GM18870 (cell line): Measurements from ENCODE around the gene CNTN3.

Experiments
- ATAC-seq: cut with Tn5 transposase; IDR thresholded peaks from one replicate; pipeline ENCODE4 v1.9.1; 2021; ENCODE audit warnings: moderate library complexity; ENCODE audit not compliant: unreplicated experiment

The CNTN3 gene

DNA sequence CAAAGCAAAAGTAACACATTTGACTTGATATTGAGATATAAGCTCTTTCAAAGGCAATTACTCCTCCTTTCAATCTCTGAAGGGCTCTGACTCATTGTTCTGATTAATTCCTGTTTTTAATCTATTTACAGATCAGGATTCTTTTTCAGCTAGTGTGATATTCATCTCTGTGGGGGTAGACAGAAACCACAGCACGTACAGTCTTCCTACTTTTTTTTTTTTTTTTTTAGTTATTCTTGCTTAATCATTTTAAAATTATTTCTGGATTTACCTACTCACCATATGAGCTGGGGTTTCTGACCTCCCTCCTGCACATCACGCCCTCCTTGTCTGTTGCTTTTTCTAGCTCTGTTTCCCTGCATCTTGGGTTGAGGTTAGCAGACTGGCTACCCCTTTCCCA is 1.4 kb downstream of the CNTN3 start:
- ATAC-seq = no peak

DNA sequence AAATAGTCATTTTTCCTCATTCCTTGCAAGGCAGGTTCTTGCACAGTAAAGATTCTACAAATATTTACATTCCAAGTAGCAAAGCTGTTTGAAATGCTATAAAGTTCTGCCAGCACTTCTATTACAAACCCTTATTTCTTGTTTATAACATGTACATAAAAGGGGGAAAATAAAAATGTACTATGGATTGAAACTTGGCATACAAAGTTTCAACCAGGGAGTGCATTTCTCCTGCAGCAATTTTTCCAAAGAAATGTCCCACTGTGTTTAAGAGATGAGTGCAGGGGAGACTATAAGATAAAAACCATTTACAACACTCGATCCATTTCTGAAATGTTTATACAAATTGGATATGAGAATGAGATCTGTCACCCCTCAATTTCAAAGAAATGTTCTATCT is 3.3 kb downstream of the CNTN3 start:
- ATAC-seq = no peak

DNA sequence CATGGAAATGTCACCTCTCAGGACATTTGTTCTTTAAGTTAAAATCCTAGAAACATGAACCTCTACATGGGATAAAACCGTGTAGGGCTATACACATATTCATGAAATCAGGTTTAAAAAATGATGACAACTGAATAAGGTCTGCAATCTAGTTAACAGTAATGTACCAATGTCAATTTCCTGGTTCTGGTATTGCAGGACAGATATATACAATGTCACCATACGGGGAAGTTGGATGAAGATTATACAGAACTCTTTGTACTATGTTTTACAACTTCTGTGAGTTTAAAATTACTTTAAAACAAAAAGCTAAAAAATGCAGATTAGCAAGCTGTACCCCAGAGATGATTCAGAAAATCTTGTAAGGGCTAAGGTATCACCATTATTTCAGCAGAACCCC is 6.7 kb downstream of the CNTN3 start:
- ATAC-seq = no peak

DNA sequence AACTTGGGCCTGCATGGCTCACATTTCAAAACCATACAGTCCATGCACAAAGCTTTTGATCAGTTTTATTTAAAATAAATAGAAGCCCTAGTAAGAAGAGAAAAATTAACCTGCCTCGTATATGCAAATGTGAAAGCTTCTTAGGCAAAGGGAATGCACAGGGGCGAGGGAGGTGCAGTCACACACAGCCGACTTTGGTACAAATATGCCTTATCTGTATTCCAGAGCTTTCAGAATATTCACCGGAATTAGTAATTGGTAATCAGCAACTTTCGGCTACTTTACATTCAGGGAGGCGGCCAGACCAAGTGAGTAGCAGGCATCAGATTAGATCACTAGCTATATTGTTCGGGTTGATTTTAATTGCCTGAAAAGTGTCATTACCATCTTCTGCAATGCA is 7.5 kb downstream of the CNTN3 start:
- no peak for ATAC-seq

DNA sequence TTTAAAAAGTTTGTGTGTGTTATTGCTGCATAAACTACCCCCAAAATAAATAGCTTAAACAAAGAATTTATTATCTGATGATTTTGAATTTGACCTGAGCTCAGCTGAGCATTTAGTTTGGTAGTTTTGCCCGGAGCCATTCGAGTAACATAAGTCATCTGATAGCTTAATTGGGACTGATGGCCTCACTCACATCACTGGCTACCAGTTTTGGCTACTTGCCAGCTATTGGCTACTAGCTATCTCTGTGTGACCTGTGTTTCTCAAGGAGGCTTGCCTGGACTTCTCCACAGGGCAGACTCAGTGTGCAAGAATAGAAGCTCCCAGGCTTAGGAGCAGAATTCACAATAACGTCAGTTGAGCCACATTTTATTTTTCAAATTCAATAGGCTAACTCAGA is 9.0 kb downstream of the CNTN3 start:
- ATAC-seq = no peak

DNA sequence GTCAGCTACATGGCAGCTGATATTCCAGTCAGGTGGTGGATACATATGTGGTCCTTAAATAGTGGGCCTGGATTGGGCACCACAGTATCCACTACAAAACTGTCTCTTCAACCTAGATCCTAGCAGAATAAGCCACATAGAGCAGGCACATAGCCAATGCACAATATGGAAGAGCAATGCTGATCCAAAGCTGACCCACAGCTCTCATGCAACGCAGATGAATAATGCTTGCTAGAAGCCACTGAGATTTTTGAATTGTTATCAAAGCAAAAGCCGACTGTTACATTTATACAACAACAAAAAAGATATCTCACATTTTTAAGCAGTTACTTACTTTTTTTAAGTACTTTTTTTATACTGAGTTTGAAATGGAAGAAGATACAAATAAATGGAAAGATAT is 11.2 kb downstream of the CNTN3 start:
- no peak for ATAC-seq

DNA sequence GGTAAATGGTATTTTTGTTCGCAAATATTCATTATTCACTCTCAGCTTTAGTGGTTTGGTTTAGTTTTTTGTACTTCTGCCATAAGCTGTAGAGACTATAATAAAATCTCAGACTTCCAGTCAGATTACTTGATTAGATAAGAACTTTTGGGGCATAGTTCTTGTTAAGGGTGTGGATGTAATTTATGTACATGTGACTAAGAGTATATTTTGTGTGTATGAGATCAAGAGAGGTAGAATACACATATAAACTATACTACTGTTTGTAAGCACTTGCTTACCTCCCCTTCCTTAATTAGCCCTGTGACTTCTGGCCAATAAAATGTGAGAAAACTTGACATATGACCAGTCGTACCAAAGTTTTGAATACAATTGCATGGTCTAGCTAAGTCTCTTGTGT is 12.0 kb downstream of the CNTN3 start:
- no peak for ATAC-seq

DNA sequence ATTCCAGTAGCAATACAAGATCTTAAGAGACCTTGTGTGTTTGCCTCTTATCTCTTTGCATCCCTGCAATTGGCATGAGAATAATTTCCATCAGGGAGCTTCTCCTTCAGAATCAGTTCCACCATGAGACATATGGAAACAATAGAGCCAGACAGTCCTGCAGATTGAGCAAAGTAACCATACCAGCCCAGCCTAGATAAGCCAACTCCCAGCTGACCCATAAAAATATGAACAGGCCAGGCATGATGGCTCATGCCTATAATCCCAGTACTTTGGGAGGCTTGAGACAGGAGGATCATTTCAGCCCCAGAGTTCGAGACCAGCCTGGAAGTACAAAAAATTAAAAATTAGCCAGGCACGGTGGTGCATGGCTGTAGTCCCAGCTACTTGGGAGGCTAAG is 12.7 kb downstream of the CNTN3 start:
- ATAC-seq = no peak

DNA sequence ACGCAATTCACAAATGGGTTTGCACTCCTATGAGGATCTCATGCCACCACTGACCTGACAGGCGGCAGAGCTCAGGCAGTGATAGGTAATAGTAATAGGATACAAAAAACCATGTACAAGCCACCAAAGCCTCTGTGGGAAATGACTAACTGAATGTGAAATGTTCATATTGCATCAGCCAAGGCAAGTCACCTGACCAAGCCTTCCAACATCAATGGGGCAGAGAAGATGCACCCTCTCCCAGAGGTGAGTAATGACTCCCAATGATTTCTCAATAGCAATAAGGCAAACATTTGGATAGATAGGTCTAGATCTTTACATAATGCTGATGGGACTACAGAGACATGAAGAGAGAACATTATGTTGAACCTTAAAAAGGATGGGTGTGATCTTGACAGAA is 14.9 kb downstream of the CNTN3 start:
- no peak for ATAC-seq

DNA sequence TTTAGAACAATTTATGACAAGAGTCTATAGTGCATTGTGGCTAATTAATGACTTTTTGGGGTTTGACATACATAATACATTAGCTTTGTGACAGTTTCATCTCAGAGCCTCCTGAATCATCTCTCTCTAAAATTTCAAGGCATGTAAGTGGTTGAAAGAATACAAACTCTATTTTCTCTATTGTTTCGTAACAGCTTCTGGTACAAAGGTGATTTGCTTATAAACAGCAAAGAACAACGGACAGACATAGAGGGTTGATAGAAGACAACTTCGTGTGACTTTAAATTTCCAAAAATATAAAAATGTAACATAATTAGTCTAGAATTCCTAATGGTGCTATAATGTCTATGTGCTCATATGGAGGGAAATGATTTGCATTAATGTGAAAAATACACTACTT is 21.3 kb downstream of the CNTN3 start:
- no peak for ATAC-seq

DNA sequence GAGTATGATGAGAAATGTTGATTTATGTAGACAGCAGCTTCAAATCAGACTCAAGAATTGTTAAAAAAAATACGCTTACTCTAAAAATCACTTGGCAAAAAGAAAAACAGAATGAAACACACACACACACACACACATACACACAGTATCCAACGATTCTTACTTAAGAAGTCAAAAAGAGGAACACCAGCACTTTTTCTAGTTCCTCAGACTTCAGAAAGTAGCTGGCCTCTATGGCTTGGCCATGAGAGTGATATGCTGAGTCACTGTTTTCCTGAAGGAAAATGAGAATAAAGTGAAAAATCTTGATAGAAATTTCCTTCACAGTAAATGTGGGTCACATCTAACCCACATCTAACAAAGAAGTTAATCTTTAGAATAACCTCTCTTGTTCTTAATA is 22.1 kb downstream of the CNTN3 start:
- no peak for ATAC-seq

DNA sequence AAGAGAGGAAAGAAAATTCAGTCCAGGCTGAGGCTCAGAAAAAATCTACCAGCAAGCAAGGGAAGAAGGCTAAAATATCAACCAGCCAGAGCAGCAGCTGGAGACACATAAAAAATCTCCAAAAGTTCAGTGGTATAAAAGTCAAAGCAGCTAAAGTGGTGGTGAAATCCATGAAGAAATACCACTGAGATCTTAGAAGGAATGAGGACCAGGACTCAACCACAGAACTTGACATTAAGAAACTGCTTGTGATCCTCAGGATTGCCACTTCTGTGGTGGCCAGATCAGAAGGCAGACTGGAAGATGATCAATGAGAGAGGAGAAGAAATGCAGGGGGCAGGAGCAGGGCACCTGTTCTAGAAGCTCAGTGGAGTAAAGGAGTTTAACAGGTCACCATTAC is 22.5 kb downstream of the CNTN3 start:
- ATAC-seq = no peak

DNA sequence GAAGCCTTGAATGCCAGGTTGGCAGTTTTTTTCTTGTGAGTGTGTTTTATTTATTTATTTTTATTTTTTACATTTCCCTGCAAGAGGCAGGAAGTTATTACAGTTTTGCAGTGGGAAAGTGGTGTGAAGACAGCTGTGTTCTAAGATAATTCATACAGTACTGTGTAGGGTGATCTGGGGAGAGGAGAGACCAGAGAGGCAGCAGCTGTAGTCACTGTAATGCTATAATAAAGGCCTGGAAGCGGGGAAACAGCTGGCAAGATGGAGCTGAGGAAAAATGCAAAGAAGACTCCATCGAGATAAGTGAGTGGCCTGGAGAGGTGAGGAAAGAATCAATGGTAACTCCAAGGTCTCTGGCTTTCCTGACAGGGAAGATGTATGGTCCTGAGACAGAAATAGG is 23.1 kb downstream of the CNTN3 start:
- ATAC-seq = no peak

DNA sequence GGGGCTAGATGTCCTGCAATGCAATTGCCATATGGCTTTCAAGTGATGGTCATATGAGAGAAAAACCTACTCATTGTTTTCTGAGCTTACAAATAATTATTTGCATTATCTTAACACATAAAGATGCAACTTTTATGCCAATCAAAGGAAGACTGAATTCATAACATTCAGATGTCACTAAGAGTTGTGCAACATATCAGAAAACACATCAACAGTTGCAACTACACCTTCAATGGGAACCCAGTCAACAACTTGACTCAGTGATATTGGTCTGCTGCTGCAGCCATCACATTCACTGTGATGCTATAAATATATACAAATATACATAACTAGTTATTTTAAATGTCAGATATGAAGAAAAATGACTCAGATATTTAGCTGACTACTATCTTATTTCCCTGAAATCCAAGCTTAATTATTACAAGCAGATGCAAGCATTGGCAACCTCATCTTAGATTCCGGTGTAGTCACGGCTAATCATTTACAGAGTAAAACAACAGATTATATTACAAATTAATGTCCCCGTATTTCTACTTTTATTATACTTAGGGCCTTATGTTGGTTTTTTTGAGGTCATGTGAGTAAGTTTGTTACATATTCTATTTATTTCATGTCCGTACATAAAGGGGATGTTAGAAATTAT is 23.7 kb downstream of the CNTN3 start:
- no peak for ATAC-seq

DNA sequence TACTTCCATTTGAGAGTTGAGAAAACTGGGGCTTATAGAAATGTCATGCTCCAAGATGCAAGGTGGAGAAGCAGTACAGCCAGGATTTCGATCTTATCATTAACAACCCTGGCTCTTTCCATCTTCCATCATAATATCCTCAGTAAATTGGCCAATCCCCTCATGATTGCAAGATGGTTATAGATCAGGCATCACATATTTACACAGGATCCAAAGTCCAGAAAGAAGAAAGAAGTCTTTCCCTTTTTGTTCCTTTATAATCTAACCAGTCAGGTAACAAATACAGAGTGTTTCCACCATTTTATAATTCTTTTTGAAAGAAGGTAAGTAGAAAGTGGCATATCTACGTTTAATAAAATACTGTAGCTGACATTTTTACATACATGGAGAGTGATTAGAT is 29.7 kb downstream of the CNTN3 start:
- ATAC-seq = no peak

DNA sequence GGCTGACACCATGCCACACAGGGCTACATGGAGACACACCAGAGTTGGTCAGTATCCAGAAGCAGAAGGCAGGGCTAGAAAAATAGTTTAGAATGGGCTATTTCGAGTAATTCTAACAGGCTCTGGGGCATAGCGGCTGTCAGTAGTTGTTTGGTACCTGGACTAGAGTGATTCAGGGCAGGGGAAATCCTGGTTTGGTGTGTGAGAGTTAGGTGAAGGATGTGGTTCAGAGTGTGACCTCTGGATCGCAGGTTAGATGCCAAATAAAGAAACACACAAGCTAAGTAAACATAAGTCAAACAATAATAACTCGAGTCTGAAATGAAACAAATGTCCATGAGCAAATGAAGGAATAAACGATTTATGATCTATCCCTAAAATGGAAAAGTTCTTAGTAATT is 31.5 kb downstream of the CNTN3 start:
- ATAC-seq = no peak

DNA sequence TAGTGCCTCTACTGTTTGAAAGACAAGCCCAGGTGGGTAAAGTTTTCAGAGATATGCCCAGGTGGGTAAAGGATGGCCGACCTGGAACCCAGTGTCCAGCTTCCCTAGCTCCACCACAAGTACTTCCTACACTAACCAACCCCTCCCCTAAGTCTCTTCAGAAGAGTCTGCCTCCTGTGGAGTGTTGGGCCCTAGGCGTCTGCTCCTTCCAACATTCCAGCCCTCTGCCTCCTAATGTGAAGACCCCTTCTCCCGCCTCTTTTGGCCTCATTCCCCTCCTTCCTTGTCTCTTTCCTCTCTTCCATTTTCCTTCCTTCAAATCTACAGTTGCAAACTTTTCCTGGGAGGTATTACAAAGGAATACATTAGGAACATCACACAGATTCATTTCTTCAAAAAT is 38.6 kb downstream of the CNTN3 start:
- ATAC-seq = no peak

DNA sequence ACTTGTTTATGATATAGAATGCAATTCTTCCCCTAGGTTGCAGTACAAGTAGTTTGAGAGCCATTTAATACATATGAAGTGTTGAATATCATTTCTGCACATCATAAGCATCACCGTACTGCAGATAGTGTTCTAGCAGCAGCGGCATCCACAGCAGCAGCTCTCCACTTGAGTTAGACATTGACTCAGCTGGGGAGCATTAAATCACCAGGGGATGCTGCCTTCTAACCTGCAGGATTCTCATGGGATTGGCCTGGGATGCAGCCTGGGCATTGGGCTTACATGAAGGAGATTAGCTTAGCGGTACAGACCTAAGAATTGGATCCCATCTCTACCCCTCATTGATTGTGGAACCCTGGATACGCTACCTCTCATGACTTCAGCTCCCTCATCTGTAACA is 43.3 kb downstream of the CNTN3 start:
- no peak for ATAC-seq
